GM12892 (cell line): ENCODE data around the gene TBL2.

Source experiments
- POLR2A ChIP-seq: IDR thresholded peaks from 2 replicates; pipeline ENCODE4 v1.6.1; 2011; ENCODE audit warnings: low read depth, low read length, control low read depth
- TAF1 ChIP-seq: IDR thresholded peaks from 2 replicates; pipeline ENCODE4 v1.6.1; 2011; ENCODE audit warnings: low read depth, mild to moderate bottlenecking, control low read depth, low read length, borderline replicate concordance

DNA sequence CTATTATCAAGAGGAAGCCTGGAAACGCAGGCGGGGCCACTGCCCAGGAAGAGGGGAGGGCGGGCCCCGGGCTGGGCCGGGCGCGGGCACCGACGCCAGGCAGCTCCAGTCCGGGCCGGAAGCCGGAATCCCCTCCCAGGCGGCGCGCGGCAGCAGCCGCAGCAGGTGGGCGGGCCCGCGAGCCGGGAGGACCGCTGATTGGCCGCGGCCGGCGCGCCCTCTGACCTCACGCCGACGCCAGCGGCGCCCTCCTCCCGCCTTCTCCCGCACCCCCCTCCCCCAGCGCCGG, 21.3 kb downstream of the TBL2 start:
- TF ChIP-seq POLR2A (no peak), TAF1 (no peak; the same call in 1 of the 2 replicates)
